HEK293 (cell line): ENCODE data around the gene CTNNA2.

Experiments used
- CTCF ChIA-PET: fragments of 350-600 bp; formaldehyde crosslinking; extraction: SDS; loops from one replicate; lab custom pipeline; 2021; ENCODE audit warnings: antibody characterized with exemption; lab: Yijun Ruan, JAX
- POLR2A ChIA-PET: fragments of 300-600 bp; formaldehyde crosslinking; extraction: SDS; loops from one replicate; lab custom pipeline; 2020; ENCODE audit warnings: antibody characterized with exemption, inconsistent platforms; lab: Yijun Ruan, JAX
- H3K27ac ChIP-seq: fragments of 200-500 bp; sonication (Bioruptor generic); 2 replicates; pipeline ENCODE4 v1.5.1; 2014; ENCODE audit warnings: low read depth, low read length, control low read depth, inconsistent platforms; ENCODE audit errors: extremely low read depth
- H3K36me3 ChIP-seq, 2 experiments: fragments of 200-500 bp in 1 of 2; sonication (Bioruptor generic) in 1 of 2; 1 replicate in 1 of 2; 2 replicates in 1 of 2; pipeline ENCODE4 v1.5.1; 2014 to 2017; ENCODE audit warnings: inconsistent platforms in 2 of 2, low read length in 2 of 2; ENCODE audit not compliant: control insufficient read depth in 2 of 2, insufficient read depth in 1 of 2
- H3K4me1 ChIP-seq: fragments of 200-500 bp; sonication (Bioruptor generic); 2 replicates; pipeline ENCODE4 v1.5.1; 2014; ENCODE audit warnings: mild to moderate bottlenecking, low read length, inconsistent platforms; ENCODE audit not compliant: control insufficient read depth, insufficient read depth
- H3K4me3 ChIP-seq: 2 replicates; pipeline ENCODE4 v1.5.1; 2011; ENCODE audit warnings: low read depth, mild to moderate bottlenecking, control low read depth, low read length, moderate library complexity
- H3K9me3 ChIP-seq: fragments of 200-500 bp; sonication (Bioruptor generic); 2 replicates; pipeline ENCODE4 v1.5.1; 2014; ENCODE audit warnings: low read depth, low read length, inconsistent platforms; ENCODE audit not compliant: control insufficient read depth, insufficient read depth
- BCL11A ChIP-seq: fragments of 450-650 bp; formaldehyde crosslinking; IDR thresholded peaks from 2 replicates; pipeline ENCODE4 v1.5.1; 2016; ENCODE audit warnings: low read depth, missing biosample characterization, missing genetic modification characterization
- KLF1 ChIP-seq: fragments of 450-650 bp; formaldehyde crosslinking; IDR thresholded peaks from 2 replicates; pipeline ENCODE4 v1.5.1; 2016; ENCODE audit warnings: missing biosample characterization, missing genetic modification characterization
- KLF10 ChIP-seq: fragments of 450-650 bp; IDR thresholded peaks from 2 replicates; pipeline ENCODE4 v1.5.1; 2018; ENCODE audit warnings: missing biosample characterization, mild to moderate bottlenecking, missing genetic modification characterization
- TCF7L2 ChIP-seq: IDR thresholded peaks from 2 replicates; pipeline ENCODE4 v1.6.1; 2011; ENCODE audit warnings: low read depth, mild to moderate bottlenecking, inconsistent platforms, low read length, moderate library complexity, borderline replicate concordance
- ZBTB21 ChIP-seq: fragments of 450-650 bp; formaldehyde crosslinking; IDR thresholded peaks from 2 replicates; pipeline ENCODE4 v1.5.1; 2017; ENCODE audit warnings: missing biosample characterization, missing genetic modification characterization
- ZBTB8A ChIP-seq: fragments of 450-650 bp; formaldehyde crosslinking; IDR thresholded peaks from 2 replicates; pipeline ENCODE4 v1.5.1; 2016; ENCODE audit warnings: missing biosample characterization, missing genetic modification characterization
- ZFP37 ChIP-seq: fragments of 450-650 bp; formaldehyde crosslinking; IDR thresholded peaks from 2 replicates; pipeline ENCODE4 v1.5.1; 2016; ENCODE audit warnings: missing biosample characterization, missing genetic modification characterization
- ZNF155 ChIP-seq: fragments of 450-650 bp; formaldehyde crosslinking; IDR thresholded peaks from 2 replicates; pipeline ENCODE4 v1.5.1; 2016; ENCODE audit warnings: missing biosample characterization, missing genetic modification characterization
- ZNF16 ChIP-seq: fragments of 450-650 bp; formaldehyde crosslinking; IDR thresholded peaks from 2 replicates; pipeline ENCODE4 v1.5.1; 2016; ENCODE audit warnings: low read depth, missing biosample characterization, missing genetic modification characterization
- ZNF239 ChIP-seq: fragments of 450-650 bp; formaldehyde crosslinking; IDR thresholded peaks from 2 replicates; pipeline ENCODE4 v1.5.1; 2016; ENCODE audit warnings: missing biosample characterization, missing genetic modification characterization
- ZNF311 ChIP-seq: fragments of 450-650 bp; formaldehyde crosslinking; IDR thresholded peaks from 2 replicates; pipeline ENCODE4 v1.5.1; 2017; ENCODE audit warnings: missing biosample characterization, missing genetic modification characterization, borderline replicate concordance
- ZNF426 ChIP-seq: fragments of 450-650 bp; formaldehyde crosslinking; IDR thresholded peaks from 2 replicates; pipeline ENCODE4 v1.5.1; 2017; ENCODE audit warnings: missing biosample characterization, missing genetic modification characterization, mild to moderate bottlenecking, inconsistent platforms, moderate library complexity
- ZNF473 ChIP-seq: fragments of 450-650 bp; formaldehyde crosslinking; IDR thresholded peaks from 2 replicates; pipeline ENCODE4 v1.5.1; 2017; ENCODE audit warnings: missing biosample characterization, missing genetic modification characterization
- ZNF600 ChIP-seq: fragments of 450-650 bp; formaldehyde crosslinking; IDR thresholded peaks from 2 replicates; pipeline ENCODE4 v1.5.1; 2016; ENCODE audit warnings: missing biosample characterization, missing genetic modification characterization
- ZNF621 ChIP-seq: fragments of 450-650 bp; formaldehyde crosslinking; IDR thresholded peaks from 2 replicates; pipeline ENCODE4 v1.5.1; 2017; ENCODE audit warnings: missing biosample characterization, missing genetic modification characterization
- ZNF624 ChIP-seq: fragments of 450-650 bp; formaldehyde crosslinking; IDR thresholded peaks from 2 replicates; pipeline ENCODE4 v1.5.1; 2017; ENCODE audit warnings: missing biosample characterization, missing genetic modification characterization
- ZNF660 ChIP-seq: fragments of 450-650 bp; IDR thresholded peaks from 2 replicates; pipeline ENCODE4 v1.5.1; 2018; ENCODE audit warnings: missing biosample characterization, mild to moderate bottlenecking, missing genetic modification characterization
- ZNF670 ChIP-seq: fragments of 450-650 bp; formaldehyde crosslinking; IDR thresholded peaks from 2 replicates; pipeline ENCODE4 v1.5.1; 2016; ENCODE audit warnings: missing biosample characterization, missing genetic modification characterization, low read depth
- ZNF707 ChIP-seq: fragments of 450-650 bp; formaldehyde crosslinking; IDR thresholded peaks from 2 replicates; pipeline ENCODE4 v1.5.1; 2016; ENCODE audit warnings: missing biosample characterization, missing genetic modification characterization
- ZNF747 ChIP-seq: fragments of 450-650 bp; formaldehyde crosslinking; IDR thresholded peaks from 2 replicates; pipeline ENCODE4 v1.5.1; 2016; ENCODE audit warnings: missing biosample characterization, missing genetic modification characterization
- TF ChIP-seq, protein P1 (sequence below): fragments of 450-650 bp; formaldehyde crosslinking; IDR thresholded peaks from 2 replicates; pipeline ENCODE4 v1.5.1; 2016; ENCODE audit warnings: missing biosample characterization, missing genetic modification characterization, low read depth
- TF ChIP-seq, protein P2 (sequence below): sonication (generic); formaldehyde crosslinking; IDR thresholded peaks from 2 replicates; pipeline ENCODE4 v1.8.1; 2022; ENCODE audit warnings: mild to moderate bottlenecking, moderate library complexity, missing genetic modification reagents
- TF ChIP-seq, protein P3 (sequence below): fragments of 450-650 bp; formaldehyde crosslinking; IDR thresholded peaks from 2 replicates; pipeline ENCODE4 v1.5.1; 2016; ENCODE audit warnings: missing biosample characterization, missing genetic modification characterization
- TF ChIP-seq, protein P4 (sequence below): fragments of 450-650 bp; formaldehyde crosslinking; IDR thresholded peaks from 2 replicates; pipeline ENCODE4 v1.5.1; 2016; ENCODE audit warnings: missing biosample characterization, missing genetic modification characterization
- TF ChIP-seq, protein P5 (sequence below): fragments of 450-650 bp; formaldehyde crosslinking; IDR thresholded peaks from 2 replicates; pipeline ENCODE4 v1.5.1; 2016; ENCODE audit warnings: missing biosample characterization, missing genetic modification characterization
- TF ChIP-seq, protein P6 (sequence below): fragments of 450-650 bp; formaldehyde crosslinking; IDR thresholded peaks from 2 replicates; pipeline ENCODE4 v1.5.1; 2017; ENCODE audit warnings: missing biosample characterization, missing genetic modification characterization

Gene CTNNA2

DNA sequence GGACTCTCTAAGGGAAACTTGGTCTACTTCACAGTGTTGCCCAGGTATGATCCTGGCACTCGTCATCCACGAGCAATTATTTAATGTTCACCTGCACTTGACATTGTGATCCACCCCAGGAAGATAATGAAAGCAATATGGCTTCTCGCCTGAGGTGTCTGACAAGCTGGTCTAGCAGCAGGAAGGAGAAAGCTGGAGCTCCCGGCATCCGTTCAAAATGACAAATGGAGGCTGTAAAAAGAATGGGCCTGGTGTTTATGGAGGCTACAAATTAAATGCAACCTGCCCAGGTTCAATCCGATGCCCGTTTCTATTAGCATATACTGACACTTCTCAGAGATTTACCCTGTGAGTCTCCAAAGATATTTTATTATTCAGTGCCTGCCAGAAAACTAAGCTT, 317.6 kb downstream of the CTNNA2 start (continued):
- no peak for TF ChIP-seq BCL11A
- no peak for TF ChIP-seq ZNF155 (tag by site-specific recombination)
- TF ChIP-seq ZNF600, result no peak
- TF ChIP-seq, protein P1, sequence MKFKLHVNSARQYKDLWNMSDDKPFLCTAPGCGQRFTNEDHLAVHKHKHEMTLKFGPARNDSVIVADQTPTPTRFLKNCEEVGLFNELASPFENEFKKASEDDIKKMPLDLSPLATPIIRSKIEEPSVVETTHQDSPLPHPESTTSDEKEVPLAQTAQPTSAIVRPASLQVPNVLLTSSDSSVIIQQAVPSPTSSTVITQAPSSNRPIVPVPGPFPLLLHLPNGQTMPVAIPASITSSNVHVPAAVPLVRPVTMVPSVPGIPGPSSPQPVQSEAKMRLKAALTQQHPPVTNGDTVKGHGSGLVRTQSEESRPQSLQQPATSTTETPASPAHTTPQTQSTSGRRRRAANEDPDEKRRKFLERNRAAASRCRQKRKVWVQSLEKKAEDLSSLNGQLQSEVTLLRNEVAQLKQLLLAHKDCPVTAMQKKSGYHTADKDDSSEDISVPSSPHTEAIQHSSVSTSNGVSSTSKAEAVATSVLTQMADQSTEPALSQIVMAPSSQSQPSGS (tag by site-specific recombination), result no peak
- TF ChIP-seq ZBTB8A (tag by site-specific recombination), result no peak
- TF ChIP-seq, protein P2, sequence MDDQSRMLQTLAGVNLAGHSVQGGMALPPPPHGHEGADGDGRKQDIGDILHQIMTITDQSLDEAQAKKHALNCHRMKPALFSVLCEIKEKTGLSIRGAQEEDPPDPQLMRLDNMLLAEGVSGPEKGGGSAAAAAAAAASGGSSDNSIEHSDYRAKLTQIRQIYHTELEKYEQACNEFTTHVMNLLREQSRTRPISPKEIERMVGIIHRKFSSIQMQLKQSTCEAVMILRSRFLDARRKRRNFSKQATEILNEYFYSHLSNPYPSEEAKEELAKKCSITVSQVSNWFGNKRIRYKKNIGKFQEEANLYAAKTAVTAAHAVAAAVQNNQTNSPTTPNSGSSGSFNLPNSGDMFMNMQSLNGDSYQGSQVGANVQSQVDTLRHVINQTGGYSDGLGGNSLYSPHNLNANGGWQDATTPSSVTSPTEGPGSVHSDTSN (CRISPR knock-in tag), result no peak
- no peak for TF ChIP-seq ZNF311
- TF ChIP-seq ZNF707, result no peak
- TF ChIP-seq ZNF621 (tag by site-specific recombination), result no peak
- TF ChIP-seq ZNF624 (tag by site-specific recombination), result no peak

DNA sequence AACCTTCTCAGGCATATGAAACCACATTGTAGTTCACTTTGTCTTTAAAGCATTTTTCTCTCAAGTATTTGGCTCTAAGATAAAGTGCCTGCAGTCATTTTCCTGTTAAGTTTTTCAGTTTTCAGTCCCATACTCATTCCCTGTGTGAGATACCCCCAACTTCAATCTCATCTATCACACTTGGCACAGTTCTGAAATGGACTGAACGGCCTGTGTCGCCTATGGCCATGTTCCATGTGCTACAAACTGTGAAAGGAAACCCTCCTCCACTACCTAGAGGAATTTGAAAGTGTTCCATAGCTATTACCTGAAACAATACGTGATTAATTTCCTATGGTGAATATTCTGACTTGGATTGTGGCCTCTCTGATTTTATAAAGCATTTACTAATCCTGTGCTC, 319.1 kb downstream of the CTNNA2 start:
- no peak overlapping the region for H3K27ac ChIP-seq
- no peak for TF ChIP-seq ZNF600
- no peak for TF ChIP-seq KLF10
- TF ChIP-seq, protein P3, sequence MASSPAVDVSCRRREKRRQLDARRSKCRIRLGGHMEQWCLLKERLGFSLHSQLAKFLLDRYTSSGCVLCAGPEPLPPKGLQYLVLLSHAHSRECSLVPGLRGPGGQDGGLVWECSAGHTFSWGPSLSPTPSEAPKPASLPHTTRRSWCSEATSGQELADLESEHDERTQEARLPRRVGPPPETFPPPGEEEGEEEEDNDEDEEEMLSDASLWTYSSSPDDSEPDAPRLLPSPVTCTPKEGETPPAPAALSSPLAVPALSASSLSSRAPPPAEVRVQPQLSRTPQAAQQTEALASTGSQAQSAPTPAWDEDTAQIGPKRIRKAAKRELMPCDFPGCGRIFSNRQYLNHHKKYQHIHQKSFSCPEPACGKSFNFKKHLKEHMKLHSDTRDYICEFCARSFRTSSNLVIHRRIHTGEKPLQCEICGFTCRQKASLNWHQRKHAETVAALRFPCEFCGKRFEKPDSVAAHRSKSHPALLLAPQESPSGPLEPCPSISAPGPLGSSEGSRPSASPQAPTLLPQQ, result no peak
- TF ChIP-seq ZBTB21 (tag by site-specific recombination), result no peak
- TF ChIP-seq, protein P4, sequence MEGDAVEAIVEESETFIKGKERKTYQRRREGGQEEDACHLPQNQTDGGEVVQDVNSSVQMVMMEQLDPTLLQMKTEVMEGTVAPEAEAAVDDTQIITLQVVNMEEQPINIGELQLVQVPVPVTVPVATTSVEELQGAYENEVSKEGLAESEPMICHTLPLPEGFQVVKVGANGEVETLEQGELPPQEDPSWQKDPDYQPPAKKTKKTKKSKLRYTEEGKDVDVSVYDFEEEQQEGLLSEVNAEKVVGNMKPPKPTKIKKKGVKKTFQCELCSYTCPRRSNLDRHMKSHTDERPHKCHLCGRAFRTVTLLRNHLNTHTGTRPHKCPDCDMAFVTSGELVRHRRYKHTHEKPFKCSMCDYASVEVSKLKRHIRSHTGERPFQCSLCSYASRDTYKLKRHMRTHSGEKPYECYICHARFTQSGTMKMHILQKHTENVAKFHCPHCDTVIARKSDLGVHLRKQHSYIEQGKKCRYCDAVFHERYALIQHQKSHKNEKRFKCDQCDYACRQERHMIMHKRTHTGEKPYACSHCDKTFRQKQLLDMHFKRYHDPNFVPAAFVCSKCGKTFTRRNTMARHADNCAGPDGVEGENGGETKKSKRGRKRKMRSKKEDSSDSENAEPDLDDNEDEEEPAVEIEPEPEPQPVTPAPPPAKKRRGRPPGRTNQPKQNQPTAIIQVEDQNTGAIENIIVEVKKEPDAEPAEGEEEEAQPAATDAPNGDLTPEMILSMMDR (tag by site-specific recombination), result no peak
- TF ChIP-seq ZNF747, result no peak
- no peak for TF ChIP-seq ZNF239 (tag by site-specific recombination)
- TF ChIP-seq, protein P5, sequence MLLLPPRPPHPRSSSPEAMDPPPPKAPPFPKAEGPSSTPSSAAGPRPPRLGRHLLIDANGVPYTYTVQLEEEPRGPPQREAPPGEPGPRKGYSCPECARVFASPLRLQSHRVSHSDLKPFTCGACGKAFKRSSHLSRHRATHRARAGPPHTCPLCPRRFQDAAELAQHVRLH (tag by site-specific recombination), result no peak
- TF ChIP-seq KLF1 (tag by site-specific recombination), result no peak
- no peak for TF ChIP-seq BCL11A
- no peak for TF ChIP-seq ZNF16 (tag by site-specific recombination)
- no peak for TF ChIP-seq TCF7L2
- TF ChIP-seq ZNF660 (tag by site-specific recombination), result no peak
- TF ChIP-seq, protein P6, sequence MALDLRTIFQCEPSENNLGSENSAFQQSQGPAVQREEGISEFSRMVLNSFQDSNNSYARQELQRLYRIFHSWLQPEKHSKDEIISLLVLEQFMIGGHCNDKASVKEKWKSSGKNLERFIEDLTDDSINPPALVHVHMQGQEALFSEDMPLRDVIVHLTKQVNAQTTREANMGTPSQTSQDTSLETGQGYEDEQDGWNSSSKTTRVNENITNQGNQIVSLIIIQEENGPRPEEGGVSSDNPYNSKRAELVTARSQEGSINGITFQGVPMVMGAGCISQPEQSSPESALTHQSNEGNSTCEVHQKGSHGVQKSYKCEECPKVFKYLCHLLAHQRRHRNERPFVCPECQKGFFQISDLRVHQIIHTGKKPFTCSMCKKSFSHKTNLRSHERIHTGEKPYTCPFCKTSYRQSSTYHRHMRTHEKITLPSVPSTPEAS, result no peak
- TF ChIP-seq ZNF473, result no peak
- no peak for TF ChIP-seq ZFP37 (tag by site-specific recombination)
- no peak for TF ChIP-seq ZNF670 (tag by site-specific recombination)
- TF ChIP-seq ZNF426, result no peak
- no peaks in the 10 kb centered on the region for H3K36me3 ChIP-seq
- POLR2A ChIA-PET, result no interaction called here
- CTCF ChIA-PET, result no interaction called here
- H3K9me3 ChIP-seq, result no peaks in the 10 kb centered on the region
- H3K4me3 ChIP-seq, result no peak overlapping the region
- H3K4me1 ChIP-seq, result no peaks in the 10 kb centered on the region
